ENCODE results near the gene XAGE1A.
"Not testable (repeated sequence)": the region's sequence is repeated elsewhere in the genome, so short reads cannot be mapped to it uniquely, and the experiment has no call there.

XAGE1A gene

DNA sequence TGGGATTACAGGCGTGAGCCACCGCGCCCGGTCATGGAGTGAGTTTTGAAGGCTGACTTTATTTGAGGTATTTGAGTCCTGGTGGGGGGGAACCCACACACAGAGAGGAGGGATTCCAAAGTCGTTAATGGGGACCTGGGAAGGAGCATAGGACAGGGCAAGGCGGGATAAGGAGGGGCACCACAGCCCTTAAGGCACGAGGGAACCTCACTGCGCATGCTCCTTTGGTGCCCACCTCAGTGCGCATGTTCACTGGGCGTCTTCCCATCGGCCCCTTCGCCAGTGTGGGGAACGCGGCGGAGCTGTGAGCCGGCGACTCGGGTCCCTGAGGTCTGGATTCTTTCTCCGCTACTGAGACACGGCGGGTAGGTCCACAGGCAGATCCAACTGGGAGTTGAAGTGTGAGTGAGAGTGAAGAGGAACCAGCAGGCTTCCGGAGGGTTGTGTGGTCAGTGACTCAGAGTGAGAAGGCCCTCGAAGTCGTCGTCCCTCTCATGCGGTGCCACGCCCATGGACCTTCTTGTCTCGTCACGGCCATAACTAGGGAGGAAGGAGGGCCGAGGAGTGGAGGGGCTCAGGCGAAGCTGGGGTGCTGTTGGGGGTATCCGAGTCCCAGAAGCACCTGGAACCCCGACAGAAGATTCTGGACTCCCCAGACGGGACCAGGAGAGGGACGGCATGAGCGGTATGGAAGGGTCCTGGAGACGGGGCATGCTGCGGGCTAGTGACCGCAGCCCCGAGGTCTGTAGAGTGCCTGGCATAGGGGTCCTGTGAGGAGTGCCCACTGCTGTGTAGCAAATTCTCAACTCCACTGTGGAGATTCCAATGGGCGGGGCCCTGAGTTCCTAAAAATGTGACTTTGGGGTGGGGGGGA lies at the start of gene XAGE1A:
Gene XAGE1A (plus strand): TSS at position 264 of the 874 bp plus-strand sequence. CDS start 1,554 bp downstream, outside the sequence.
- not testable (repeated sequence) for DNase-seq

DNA sequence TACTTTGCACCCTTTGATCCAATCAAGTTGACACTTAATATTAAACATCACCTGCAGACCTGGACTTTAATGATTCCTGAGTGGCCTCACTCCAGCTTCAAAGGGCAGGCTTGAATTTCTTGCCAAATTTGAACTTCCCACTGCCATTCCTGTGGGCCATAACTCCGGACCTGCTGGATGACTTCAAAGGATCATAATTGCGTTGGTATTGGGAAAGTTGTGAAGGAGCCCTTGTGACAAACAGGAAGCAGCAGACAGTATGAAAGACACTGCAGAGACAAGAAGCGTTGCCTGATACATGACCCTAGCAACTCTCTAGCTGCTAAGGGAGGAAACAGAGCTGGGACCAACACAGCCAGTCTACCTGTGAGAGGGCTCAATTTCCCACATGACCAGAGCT lies 43.6 kb upstream of the XAGE1A start:
- DNase-seq: not testable (repeated sequence)

DNA sequence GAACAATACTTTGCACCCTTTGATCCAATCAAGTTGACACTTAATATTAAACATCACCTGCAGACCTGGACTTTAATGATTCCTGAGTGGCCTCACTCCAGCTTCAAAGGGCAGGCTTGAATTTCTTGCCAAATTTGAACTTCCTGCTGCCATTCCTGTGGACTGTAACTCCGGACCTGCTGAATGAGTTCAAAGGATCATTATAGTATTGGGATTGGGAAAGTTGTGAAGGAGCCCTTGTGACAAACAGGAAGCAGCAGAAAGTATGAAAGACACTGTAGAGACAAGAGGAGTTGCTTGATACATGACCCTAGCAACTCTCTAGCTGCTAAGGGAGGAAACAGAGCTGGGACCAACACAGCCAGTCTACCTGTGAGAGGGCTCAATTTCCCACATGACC lies 24.3 kb upstream of the XAGE1A start:
- not testable (repeated sequence) for DNase-seq

DNA sequence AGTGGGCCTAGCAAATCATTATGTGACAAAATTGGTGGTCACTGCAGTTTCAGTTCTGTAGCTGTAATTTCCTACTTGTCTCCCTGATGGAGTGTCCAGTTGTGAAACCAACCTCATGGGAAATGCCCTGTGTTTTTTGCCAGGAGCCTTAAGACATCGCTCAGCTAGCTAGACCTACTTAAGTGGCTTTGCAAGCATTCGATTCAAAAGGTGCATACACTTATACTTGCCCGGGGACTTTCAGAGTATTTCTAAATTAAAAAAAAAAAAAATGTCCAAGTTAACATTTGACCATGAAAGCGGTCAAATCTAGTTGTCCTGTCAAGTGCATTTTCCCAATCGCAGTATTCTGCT lies 788 bp downstream of the XAGE1A start:
- DNase-seq: not testable (repeated sequence)

DNA sequence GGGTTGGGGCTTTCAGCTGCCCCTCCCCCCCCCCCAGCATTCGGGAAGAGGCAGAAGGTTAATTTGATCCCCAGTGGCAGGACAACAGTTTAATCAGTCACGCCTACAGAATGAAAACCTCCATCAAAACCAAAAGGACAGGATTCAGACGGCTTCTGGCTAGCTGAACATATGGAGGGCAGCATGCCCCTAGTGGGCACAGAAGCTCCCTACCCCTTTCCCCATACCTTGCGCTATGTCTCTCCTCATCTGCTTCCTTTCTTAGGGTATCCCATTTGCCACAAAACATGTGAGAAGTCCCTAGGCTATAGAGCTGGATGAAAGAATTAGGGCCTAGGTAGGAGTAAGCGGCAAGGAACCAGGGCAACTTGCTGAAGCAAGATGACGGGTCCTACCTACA lies 5.8 kb downstream of the XAGE1A start:
- DNase-seq: not testable (repeated sequence)

DNA sequence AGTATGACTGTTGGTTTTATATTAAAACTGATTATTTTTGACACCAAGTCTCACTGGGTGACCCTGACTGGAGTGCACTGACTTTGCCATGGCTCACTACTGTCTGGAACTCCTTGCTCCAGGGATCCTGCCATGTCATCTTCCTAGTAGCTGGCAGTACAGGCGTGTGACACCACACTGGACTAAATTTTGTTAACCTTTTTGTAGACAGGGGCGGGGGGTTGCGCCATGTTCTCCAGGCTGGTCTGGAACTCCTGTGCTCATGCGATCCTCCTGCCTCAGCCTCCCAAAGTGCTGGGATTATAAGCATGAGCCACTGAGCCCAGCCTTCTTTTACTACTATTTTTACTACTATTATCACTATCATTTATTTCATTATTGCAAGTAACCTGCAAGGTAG lies 8.9 kb downstream of the XAGE1A start:
- DNase-seq: no peak

GRCh38 chrX:52507331-52507730 lies 11.7 kb downstream of the XAGE1A start:
- DNase-seq: no peak

GRCh38 chrX:52509916-52510315 lies 14.3 kb downstream of the XAGE1A start:
- DNase-seq: no peak

- DNase-seq: not testable (repeated sequence)
Observed at GRCh38 chrX:52511126-52511525, 15.5 kb downstream of the XAGE1A start.

- not testable (repeated sequence) for DNase-seq
Observed at GRCh38 chrX:52516110-52516986, 20.7 kb downstream of the XAGE1A start.

- not testable (repeated sequence) for DNase-seq
Observed at GRCh38 chrX:52516987-52517325, 21.3 kb downstream of the XAGE1A start, which contains the start of gene XAGE1B. TSS of gene XAGE1B (minus strand) at chrX:52517063. CDS start at chrX:52515527, 1,536 bp downstream.

DNA sequence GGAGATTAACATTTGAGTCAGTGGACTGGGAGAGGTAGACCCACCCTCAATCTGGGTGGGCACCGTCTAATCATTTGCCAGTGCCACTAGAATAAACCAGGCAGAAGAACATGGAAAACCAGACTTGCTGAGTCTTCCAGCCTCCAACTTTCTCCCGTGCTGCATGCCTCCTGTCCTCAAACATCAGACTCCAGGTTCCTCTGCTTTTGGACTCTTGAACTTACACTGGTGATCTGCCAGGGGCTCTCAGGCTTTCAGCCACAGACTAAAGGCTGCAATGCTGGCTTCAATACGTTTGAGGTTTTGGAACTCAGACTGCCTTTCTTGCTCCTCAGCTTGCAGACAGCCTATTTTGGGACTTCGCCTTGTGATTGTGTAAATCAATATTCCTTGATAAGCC lies 45.4 kb downstream of the XAGE1A start:
- DNase-seq: not testable (repeated sequence)

GRCh38 chrX:52542311-52542710 lies 46.7 kb downstream of the XAGE1A start:
- no peak for DNase-seq

DNA sequence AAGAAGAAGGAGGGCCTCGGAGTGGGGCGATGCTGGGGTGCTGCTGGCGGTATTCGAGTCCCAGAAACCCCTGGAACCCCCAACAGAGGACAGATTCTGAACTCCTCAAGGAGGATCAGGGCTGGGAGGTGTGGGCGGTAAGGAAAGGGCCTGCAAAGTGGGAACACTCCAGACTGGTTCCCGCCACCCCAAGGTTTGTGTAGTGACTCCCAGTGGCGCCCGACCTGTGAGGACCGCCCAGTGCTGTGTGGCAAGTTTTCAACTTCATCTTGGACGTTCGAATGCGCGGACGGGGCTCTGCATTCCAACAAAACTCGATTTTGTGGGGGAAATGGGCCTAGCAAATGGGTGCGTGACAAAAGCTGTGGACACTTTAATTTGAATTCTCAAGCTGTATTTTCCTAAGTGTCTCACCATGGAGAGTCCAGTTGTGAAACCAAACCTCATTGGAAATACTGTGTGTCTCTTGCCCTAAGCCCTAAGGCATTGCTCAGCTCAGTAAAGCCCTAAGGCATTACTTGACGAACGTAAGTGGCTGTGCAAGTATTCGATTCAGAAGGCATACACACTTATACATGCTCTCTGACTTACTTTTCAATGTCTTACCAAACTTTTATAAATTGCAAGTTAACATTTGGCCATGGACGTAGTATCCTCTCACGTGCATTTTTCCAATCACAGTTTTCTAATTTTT lies 48.7 kb downstream of the XAGE1A start:
- no peak for DNase-seq

GRCh38 chrX:52548769-52549168 lies 53.2 kb downstream of the XAGE1A start:
- not testable (repeated sequence) for DNase-seq
